ENCODE results near the gene SPATA12. TPM values are rescaled to one million over a fixed set of nuclear protein-coding genes. Genes with fewer than 3 reads are reported as not detected.
A peak's percentile ranks its signal among the peaks of the same experiment; 100 is the strongest.
"Not testable (repeated sequence)": the region's sequence is repeated elsewhere in the genome, so short reads cannot be mapped to it uniquely, and the experiment has no call there.

SPATA12 gene
- total RNA-seq, 1 donor from 2014 or later: 0.38 TPM

GRCh38 chr3:57079474-57079831 lies 19.0 kb downstream of the SPATA12 start:
- TF ChIP-seq, protein P1, sequence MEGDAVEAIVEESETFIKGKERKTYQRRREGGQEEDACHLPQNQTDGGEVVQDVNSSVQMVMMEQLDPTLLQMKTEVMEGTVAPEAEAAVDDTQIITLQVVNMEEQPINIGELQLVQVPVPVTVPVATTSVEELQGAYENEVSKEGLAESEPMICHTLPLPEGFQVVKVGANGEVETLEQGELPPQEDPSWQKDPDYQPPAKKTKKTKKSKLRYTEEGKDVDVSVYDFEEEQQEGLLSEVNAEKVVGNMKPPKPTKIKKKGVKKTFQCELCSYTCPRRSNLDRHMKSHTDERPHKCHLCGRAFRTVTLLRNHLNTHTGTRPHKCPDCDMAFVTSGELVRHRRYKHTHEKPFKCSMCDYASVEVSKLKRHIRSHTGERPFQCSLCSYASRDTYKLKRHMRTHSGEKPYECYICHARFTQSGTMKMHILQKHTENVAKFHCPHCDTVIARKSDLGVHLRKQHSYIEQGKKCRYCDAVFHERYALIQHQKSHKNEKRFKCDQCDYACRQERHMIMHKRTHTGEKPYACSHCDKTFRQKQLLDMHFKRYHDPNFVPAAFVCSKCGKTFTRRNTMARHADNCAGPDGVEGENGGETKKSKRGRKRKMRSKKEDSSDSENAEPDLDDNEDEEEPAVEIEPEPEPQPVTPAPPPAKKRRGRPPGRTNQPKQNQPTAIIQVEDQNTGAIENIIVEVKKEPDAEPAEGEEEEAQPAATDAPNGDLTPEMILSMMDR (IDR thresholded peaks at IDR 0.05; ENCODE audit: insufficient read depth, low read length, poor library complexity, severe bottlenecking): no peak
- DNase-seq (ENCODE audit: low read depth): no peak
- H3K27me3 ChIP-seq (ENCODE audit: control insufficient read depth, insufficient read depth, low read length): no peaks in the 10 kb centered on the region
- peak overlapping the region; percentile 76 for H3K4me3 ChIP-seq (ENCODE audit: low read depth, low read length)
- H3K36me3 ChIP-seq (ENCODE audit: control insufficient read depth, insufficient read depth, low read length): no peaks in the 10 kb centered on the region

DNA sequence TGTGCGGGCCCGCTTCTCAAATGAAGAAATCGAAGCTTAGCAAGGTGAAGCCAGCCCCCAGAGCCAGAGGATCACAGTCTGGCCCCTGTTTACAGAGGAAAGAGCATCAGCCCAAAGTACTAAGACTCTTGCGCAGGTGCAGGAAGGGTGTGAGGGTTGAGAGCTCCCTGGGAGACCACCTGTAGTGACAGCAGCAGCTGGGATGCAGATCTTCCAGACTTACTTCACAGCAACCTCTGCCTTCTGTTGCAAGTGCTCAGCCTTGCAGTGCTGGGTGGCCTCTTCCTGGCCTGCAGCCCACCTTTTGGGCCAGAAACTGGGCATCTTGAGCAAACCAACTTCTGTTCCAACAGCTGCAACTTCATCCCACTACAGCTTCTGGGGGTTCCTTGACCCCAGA lies 19.7 kb downstream of the SPATA12 start:
- Histone ChIP-seq H3K36me3 (ENCODE audit: control insufficient read depth, insufficient read depth, low read length) (no peaks in the 10 kb centered on the region), H3K27me3 (ENCODE audit: control insufficient read depth, insufficient read depth, low read length) (no peaks in the 10 kb centered on the region), H3K4me3 (ENCODE audit: low read depth, low read length) (no peak overlapping the region)
- DNase-seq (ENCODE audit: low read depth): no peak
- TF ChIP-seq, protein P1 (IDR thresholded peaks at IDR 0.05; ENCODE audit: insufficient read depth, low read length, poor library complexity, severe bottlenecking): no peak

DNA sequence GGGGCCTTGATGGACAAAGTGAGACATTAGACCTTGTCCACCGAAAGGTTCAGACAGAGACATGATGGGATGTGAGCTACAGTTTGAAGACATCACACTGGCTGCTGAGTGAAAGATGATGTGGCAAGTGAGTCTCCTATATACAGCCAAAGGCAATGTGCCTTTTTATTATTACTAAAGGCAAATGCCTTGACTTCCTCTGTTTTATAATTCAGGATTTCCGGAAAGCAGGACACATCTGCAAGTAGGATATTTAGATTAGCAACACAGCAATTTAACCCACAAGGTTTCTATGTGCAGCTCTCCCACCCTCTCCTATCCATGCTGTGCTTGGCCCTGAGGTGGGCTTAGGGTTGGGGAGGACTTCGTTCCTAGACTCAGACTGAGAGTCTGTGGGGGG lies 20.7 kb downstream of the SPATA12 start:
- Histone ChIP-seq H3K36me3 (ENCODE audit: control insufficient read depth, insufficient read depth, low read length) (no peaks in the 10 kb centered on the region), H3K27me3 (ENCODE audit: control insufficient read depth, insufficient read depth, low read length) (no peaks in the 10 kb centered on the region), H3K4me3 (ENCODE audit: low read depth, low read length) (no peak overlapping the region)
- TF ChIP-seq, protein P1 (IDR thresholded peaks at IDR 0.05; ENCODE audit: insufficient read depth, low read length, poor library complexity, severe bottlenecking): no peak
- no peak for DNase-seq (ENCODE audit: low read depth)

- TF ChIP-seq, protein P1 (IDR thresholded peaks at IDR 0.05; ENCODE audit: insufficient read depth, low read length, poor library complexity, severe bottlenecking): no peak
- DNase-seq (ENCODE audit: low read depth): no peak
- Histone ChIP-seq H3K36me3 (ENCODE audit: control insufficient read depth, insufficient read depth, low read length) (no peaks in the 10 kb centered on the region), H3K27me3 (ENCODE audit: control insufficient read depth, insufficient read depth, low read length) (no peaks in the 10 kb centered on the region), H3K4me3 (ENCODE audit: low read depth, low read length) (no peak overlapping the region)
These were observed 22.0 kb downstream of the SPATA12 start for GRCh38 chr3:57082481-57082880.

DNA sequence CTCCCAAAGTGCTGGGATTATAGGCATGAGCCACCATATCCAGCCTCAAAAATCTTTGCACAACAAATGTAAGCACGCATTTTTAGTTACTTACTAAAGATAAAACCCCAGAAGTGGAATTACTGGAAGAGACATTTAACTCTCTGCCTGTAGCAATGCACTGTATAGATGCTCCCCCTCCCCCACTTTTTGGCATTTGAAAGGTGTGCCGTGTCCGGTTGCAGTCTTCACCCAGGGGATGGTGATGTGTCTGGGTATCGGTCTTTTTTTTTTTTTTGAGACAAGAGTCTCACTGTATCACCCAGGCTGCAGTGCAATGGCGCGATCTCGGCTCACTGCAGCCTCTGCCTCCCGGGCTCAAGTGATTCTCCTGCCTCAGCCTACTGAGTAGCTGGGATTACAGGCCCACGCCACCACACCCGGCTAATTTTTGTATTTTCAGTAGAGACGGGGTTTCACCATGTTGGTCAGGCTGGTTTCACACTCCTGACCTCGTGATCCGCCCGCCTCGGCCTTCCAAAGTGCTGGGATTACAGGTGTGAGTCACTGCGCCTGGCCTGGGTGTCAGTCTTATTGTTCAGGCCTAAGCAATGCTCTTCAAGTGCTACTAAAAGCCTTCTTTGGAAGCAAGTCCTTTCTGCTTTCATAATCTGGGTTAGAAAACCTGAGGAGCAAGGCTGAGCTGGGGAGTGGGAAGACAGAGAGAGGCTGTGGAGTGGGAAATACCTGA lies 23.0 kb downstream of the SPATA12 start:
- not testable (repeated sequence) for H3K4me3 ChIP-seq (ENCODE audit: low read depth, low read length); H3K27me3 ChIP-seq (ENCODE audit: control insufficient read depth, insufficient read depth, low read length); H3K36me3 ChIP-seq (ENCODE audit: control insufficient read depth, insufficient read depth, low read length); DNase-seq (ENCODE audit: low read depth)

- no peak overlapping the region for H3K4me3 ChIP-seq (ENCODE audit: low read depth, low read length)
- no peaks in the 10 kb centered on the region for H3K27me3 ChIP-seq (ENCODE audit: control insufficient read depth, insufficient read depth, low read length)
- no peak for DNase-seq (ENCODE audit: low read depth)
- no peaks in the 10 kb centered on the region for H3K36me3 ChIP-seq (ENCODE audit: control insufficient read depth, insufficient read depth, low read length)
- TF ChIP-seq, protein P1 (IDR thresholded peaks at IDR 0.05; ENCODE audit: insufficient read depth, low read length, poor library complexity, severe bottlenecking): no peak
These were observed 24.7 kb downstream of the SPATA12 start for GRCh38 chr3:57085211-57085610.
